Measurements from ENCODE around the gene NR5A1.
A peak's percentile ranks its signal among the peaks of the same experiment; 100 is the strongest.

Gene NR5A1

DNA sequence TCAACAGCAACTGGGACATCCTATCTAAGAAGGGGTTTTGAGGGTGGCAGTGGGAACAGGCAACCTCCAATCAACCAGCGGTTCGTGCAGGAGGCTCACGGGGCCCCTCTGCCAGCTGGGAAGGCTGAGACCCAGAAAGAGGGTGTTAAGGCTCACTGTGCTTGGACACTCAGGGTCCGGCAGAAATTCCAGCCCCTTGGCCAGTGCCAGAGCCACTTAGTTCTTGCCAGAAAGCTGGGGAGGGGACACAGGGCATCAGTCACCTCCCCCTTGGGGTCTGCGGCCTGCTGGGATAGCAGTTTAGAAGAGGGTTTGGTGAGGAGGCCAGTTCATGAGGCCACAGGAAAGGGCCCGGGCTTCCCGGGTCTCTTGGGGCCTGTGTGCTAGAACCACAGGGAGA, 36.5 kb downstream of the NR5A1 start:
- H2BK120ac ChIP-seq (ENCODE audit: low read depth, low read length) = no peak overlapping the region
- no peak overlapping the region for H3K18ac ChIP-seq (ENCODE audit: low read depth in 1 of 2, low read length in 2 of 2)
- H3K9ac ChIP-seq (ENCODE audit: low read length) = no peak overlapping the region
- H4K91ac ChIP-seq (ENCODE audit: low read length) = no peak overlapping the region
- H3K4me1 ChIP-seq (ENCODE audit: control insufficient read depth, insufficient read depth, low read depth, low read length) = no peaks in the 10 kb centered on the region
- WGBS = 81% methylated on average over 7 of the region's 7 CpGs
- no peak overlapping the region for H4K8ac ChIP-seq (ENCODE audit: low read length)
- no peak overlapping the region for H2AK5ac ChIP-seq (ENCODE audit: low read length, severe bottlenecking)
- H3K36me3 ChIP-seq (ENCODE audit: control insufficient read depth in 1 of 2, insufficient read depth in 2 of 2, low read depth in 1 of 2, low read length in 2 of 2) = no peaks in the 10 kb centered on the region
- H3K4me2 ChIP-seq (ENCODE audit: low read length, poor library complexity, severe bottlenecking) = no peak overlapping the region
- H3K23ac ChIP-seq (ENCODE audit: low read length in 2 of 2) = no peak overlapping the region
- H3K27me3 ChIP-seq (ENCODE audit: control insufficient read depth in 1 of 2, insufficient read depth in 1 of 2, low read length in 2 of 2) = peaks cover 34 to 70% of the 10 kb centered on the region in 2 experiments
- no peak overlapping the region for H3K4ac ChIP-seq (ENCODE audit: low read depth in 1 of 2, low read length in 2 of 2)
- H3K79me1 ChIP-seq (replicated peaks; ENCODE audit: low read length, poor library complexity, severe bottlenecking) = no peaks in the 10 kb centered on the region
- DNase-seq = no peak
- H2BK5ac ChIP-seq (ENCODE audit: low read depth, low read length, poor library complexity, severe bottlenecking) = no peak overlapping the region
- no peak overlapping the region for H2BK15ac ChIP-seq (ENCODE audit: low read depth, poor library complexity, severe bottlenecking)
- H3K4me3 ChIP-seq (ENCODE audit: insufficient read depth in 1 of 2, low read depth in 1 of 2, low read length in 2 of 2) = no peak overlapping the region
- no peaks in the 10 kb centered on the region for H3K9me3 ChIP-seq (ENCODE audit: control insufficient read depth, low read length)
- H2BK12ac ChIP-seq (ENCODE audit: low read length in 2 of 2) = no peak overlapping the region
- no peak overlapping the region for H3K14ac ChIP-seq (ENCODE audit: low read length in 2 of 2)
- no peak overlapping the region for H3K27ac ChIP-seq (ENCODE audit: low read length, poor library complexity, severe bottlenecking)
- H2AFZ ChIP-seq (ENCODE audit: low read depth, low read length) = no peak overlapping the region

DNA sequence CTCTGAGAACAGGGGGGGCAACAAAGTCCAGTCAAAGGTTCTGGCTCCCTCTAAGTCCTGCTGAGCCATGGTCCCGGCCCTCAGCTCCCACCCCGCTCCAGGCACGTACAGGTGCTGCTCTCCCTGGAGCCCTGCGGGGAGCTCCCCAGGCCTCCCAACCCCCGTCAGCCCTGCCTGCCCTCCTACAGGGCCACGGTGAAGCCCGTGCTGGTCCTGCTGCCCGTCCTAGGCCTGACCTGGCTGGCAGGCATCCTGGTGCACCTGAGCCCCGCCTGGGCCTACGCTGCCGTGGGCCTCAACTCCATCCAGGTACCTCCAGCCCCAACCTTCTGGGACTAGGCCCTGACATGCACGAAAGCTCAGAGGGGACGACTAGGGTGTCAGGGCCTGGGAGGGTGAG, 36.9 kb downstream of the NR5A1 start:
- Histone ChIP-seq H3K9ac (ENCODE audit: low read length) (no peak overlapping the region), H4K91ac (ENCODE audit: low read length) (no peak overlapping the region), H3K18ac (ENCODE audit: low read depth in 1 of 2, low read length in 2 of 2) (no peak overlapping the region), H3K14ac (ENCODE audit: low read length in 2 of 2) (peak overlapping the region in 1 of 2 experiments; percentile 63), H2BK15ac (ENCODE audit: low read depth, poor library complexity, severe bottlenecking) (no peak overlapping the region), H3K4me1 (ENCODE audit: control insufficient read depth, insufficient read depth, low read depth, low read length) (no peaks in the 10 kb centered on the region), H3K27me3 (ENCODE audit: control insufficient read depth in 1 of 2, insufficient read depth in 1 of 2, low read length in 2 of 2) (peaks cover 30 to 68% of the 10 kb centered on the region in 2 experiments), H3K23ac (ENCODE audit: low read length in 2 of 2) (no peak overlapping the region), H2AFZ (ENCODE audit: low read depth, low read length) (no peak overlapping the region), H3K9me3 (ENCODE audit: control insufficient read depth, low read length) (no peaks in the 10 kb centered on the region), H3K4ac (ENCODE audit: low read depth in 1 of 2, low read length in 2 of 2) (no peak overlapping the region), H2AK5ac (ENCODE audit: low read length, severe bottlenecking) (no peak overlapping the region), H3K4me3 (ENCODE audit: insufficient read depth in 1 of 2, low read depth in 1 of 2, low read length in 2 of 2) (no peak overlapping the region), H2BK12ac (ENCODE audit: low read length in 2 of 2) (no peak overlapping the region), H3K36me3 (ENCODE audit: control insufficient read depth in 1 of 2, insufficient read depth in 2 of 2, low read depth in 1 of 2, low read length in 2 of 2) (no peaks in the 10 kb centered on the region), H2BK120ac (ENCODE audit: low read depth, low read length) (no peak overlapping the region), H2BK5ac (ENCODE audit: low read depth, low read length, poor library complexity, severe bottlenecking) (no peak overlapping the region), H3K27ac (ENCODE audit: low read length, poor library complexity, severe bottlenecking) (no peak overlapping the region), H4K8ac (ENCODE audit: low read length) (no peak overlapping the region), H3K79me1 (replicated peaks; ENCODE audit: low read length, poor library complexity, severe bottlenecking) (no peaks in the 10 kb centered on the region), H3K4me2 (ENCODE audit: low read length, poor library complexity, severe bottlenecking) (no peak overlapping the region)
- DNase-seq = no peak
- WGBS = 85% methylated on average over 11 of the region's 13 CpGs

GRCh38 chr9:124469011-124469832, 38.0 kb downstream of the NR5A1 start:
- Histone ChIP-seq H3K4me3 (ENCODE audit: insufficient read depth in 1 of 2, low read depth in 1 of 2, low read length in 2 of 2) (no peak overlapping the region), H2BK120ac (ENCODE audit: low read depth, low read length) (no peak overlapping the region), H4K91ac (ENCODE audit: low read length) (no peak overlapping the region), H4K8ac (ENCODE audit: low read length) (no peak overlapping the region), H3K9ac (ENCODE audit: low read length) (no peak overlapping the region), H3K27me3 (ENCODE audit: control insufficient read depth in 1 of 2, insufficient read depth in 1 of 2, low read length in 2 of 2) (peaks cover 35 to 68% of the 10 kb centered on the region in 2 experiments), H2BK5ac (ENCODE audit: low read depth, low read length, poor library complexity, severe bottlenecking) (no peak overlapping the region), H3K23ac (ENCODE audit: low read length in 2 of 2) (no peak overlapping the region), H3K36me3 (ENCODE audit: control insufficient read depth in 1 of 2, insufficient read depth in 2 of 2, low read depth in 1 of 2, low read length in 2 of 2) (no peaks in the 10 kb centered on the region), H2BK15ac (ENCODE audit: low read depth, poor library complexity, severe bottlenecking) (no peak overlapping the region), H2AFZ (ENCODE audit: low read depth, low read length) (no peak overlapping the region), H3K79me1 (replicated peaks; ENCODE audit: low read length, poor library complexity, severe bottlenecking) (no peaks in the 10 kb centered on the region), H2BK12ac (ENCODE audit: low read length in 2 of 2) (no peak overlapping the region), H3K9me3 (ENCODE audit: control insufficient read depth, low read length) (no peaks in the 10 kb centered on the region), H3K4me2 (ENCODE audit: low read length, poor library complexity, severe bottlenecking) (no peak overlapping the region), H2AK5ac (ENCODE audit: low read length, severe bottlenecking) (no peak overlapping the region), H3K4ac (ENCODE audit: low read depth in 1 of 2, low read length in 2 of 2) (no peak overlapping the region), H3K14ac (ENCODE audit: low read length in 2 of 2) (no peak overlapping the region), H3K27ac (ENCODE audit: low read length, poor library complexity, severe bottlenecking) (no peak overlapping the region), H3K4me1 (ENCODE audit: control insufficient read depth, insufficient read depth, low read depth, low read length) (no peaks in the 10 kb centered on the region), H3K18ac (ENCODE audit: low read depth in 1 of 2, low read length in 2 of 2) (no peak overlapping the region)
- 86% methylated on average over 28 of the region's 28 CpGs for WGBS
- no peak for DNase-seq

GRCh38 chr9:124468061-124468740, 39.0 kb downstream of the NR5A1 start:
- no peak overlapping the region for H3K4me2 ChIP-seq (ENCODE audit: low read length, poor library complexity, severe bottlenecking)
- no peak overlapping the region for H3K27ac ChIP-seq (ENCODE audit: low read length, poor library complexity, severe bottlenecking)
- no peak overlapping the region for H3K14ac ChIP-seq (ENCODE audit: low read length in 2 of 2)
- H3K36me3 ChIP-seq (ENCODE audit: control insufficient read depth in 1 of 2, insufficient read depth in 2 of 2, low read depth in 1 of 2, low read length in 2 of 2) = no peaks in the 10 kb centered on the region
- no peak overlapping the region for H4K91ac ChIP-seq (ENCODE audit: low read length)
- no peak overlapping the region for H3K18ac ChIP-seq (ENCODE audit: low read depth in 1 of 2, low read length in 2 of 2)
- H2AK5ac ChIP-seq (ENCODE audit: low read length, severe bottlenecking) = no peak overlapping the region
- H2BK5ac ChIP-seq (ENCODE audit: low read depth, low read length, poor library complexity, severe bottlenecking) = no peak overlapping the region
- no peak overlapping the region for H2BK12ac ChIP-seq (ENCODE audit: low read length in 2 of 2)
- 90% methylated on average over 17 of the region's 19 CpGs for WGBS
- H3K4ac ChIP-seq (ENCODE audit: low read depth in 1 of 2, low read length in 2 of 2) = no peak overlapping the region
- H3K4me1 ChIP-seq (ENCODE audit: control insufficient read depth, insufficient read depth, low read depth, low read length) = no peaks in the 10 kb centered on the region
- H4K8ac ChIP-seq (ENCODE audit: low read length) = no peak overlapping the region
- no peak overlapping the region for H3K23ac ChIP-seq (ENCODE audit: low read length in 2 of 2)
- H3K27me3 ChIP-seq (ENCODE audit: control insufficient read depth in 1 of 2, insufficient read depth in 1 of 2, low read length in 2 of 2) = peaks cover 30 to 63% of the 10 kb centered on the region in 2 experiments
- no peak for DNase-seq
- H3K4me3 ChIP-seq (ENCODE audit: insufficient read depth in 1 of 2, low read depth in 1 of 2, low read length in 2 of 2) = no peak overlapping the region
- no peak overlapping the region for H2BK120ac ChIP-seq (ENCODE audit: low read depth, low read length)
- H3K9ac ChIP-seq (ENCODE audit: low read length) = no peak overlapping the region
- H2BK15ac ChIP-seq (ENCODE audit: low read depth, poor library complexity, severe bottlenecking) = no peak overlapping the region
- no peak overlapping the region for H2AFZ ChIP-seq (ENCODE audit: low read depth, low read length)
- H3K9me3 ChIP-seq (ENCODE audit: control insufficient read depth, low read length) = peaks cover 3% of the 10 kb centered on the region
- H3K79me1 ChIP-seq (replicated peaks; ENCODE audit: low read length, poor library complexity, severe bottlenecking) = no peaks in the 10 kb centered on the region

Data from mesenchymal stem cell (in vitro differentiated cells and primary cell).